NCI-H2107 treated with DMSO at 0.1 percent for 48 hours (cell line): ENCODE data around the gene RAB24.
"Not testable (repeated sequence)": the region's sequence is repeated elsewhere in the genome, so short reads cannot be mapped to it uniquely, and the experiment has no call there.

Source experiments
- DNase-seq: peaks from one replicate; lab custom pipeline; 2025; ENCODE audit not compliant: unreplicated experiment; lab: John Stamatoyannopoulos, UW

Gene RAB24

GRCh38 chr5:177303121-177303924 lies at the start of gene RAB24, which contains the start of gene PRELID1:
TSS of gene RAB24 (minus strand) at chr5:177303719. CDS start at chr5:177303288, 431 bp downstream.
TSS of gene PRELID1 (plus strand) at chr5:177303799. CDS start at chr5:177303986, 187 bp downstream.
- no peak for DNase-seq

- no peak for DNase-seq
Observed at GRCh38 chr5:177353093-177353492, 49.6 kb upstream of the RAB24 start.

- peak; percentile 71 for DNase-seq
Observed at GRCh38 chr5:177351392-177352329, 48.1 kb upstream of the RAB24 start, which contains the start of gene LMAN2. TSS of gene LMAN2 (minus strand) at chr5:177351668. CDS start at chr5:177351647, 21 bp downstream.

- DNase-seq, result no peak
Observed at GRCh38 chr5:177350776-177351391, 47.4 kb upstream of the RAB24 start.

- DNase-seq, result no peak
Observed at GRCh38 chr5:177349762-177350161, 46.2 kb upstream of the RAB24 start.

GRCh38 chr5:177349362-177349647 lies 45.8 kb upstream of the RAB24 start:
- no peak for DNase-seq

- no peak for DNase-seq
Observed at GRCh38 chr5:177347699-177348098, 44.2 kb upstream of the RAB24 start.

- no peak for DNase-seq
Observed at GRCh38 chr5:177346820-177347219, 43.3 kb upstream of the RAB24 start.

GRCh38 chr5:177344891-177345290 lies 41.4 kb upstream of the RAB24 start:
- DNase-seq, result no peak

GRCh38 chr5:177343777-177344176 lies 40.3 kb upstream of the RAB24 start:
- DNase-seq, result no peak

- DNase-seq, result not testable (repeated sequence)
Observed at GRCh38 chr5:177343000-177343399, 39.5 kb upstream of the RAB24 start.

- DNase-seq, result no peak
Observed at GRCh38 chr5:177339107-177339638, 35.7 kb upstream of the RAB24 start.

- DNase-seq, result no peak
Observed at GRCh38 chr5:177338251-177339106, 35.0 kb upstream of the RAB24 start.

- no peak for DNase-seq
Observed at GRCh38 chr5:177336603-177337494, 33.3 kb upstream of the RAB24 start.

- DNase-seq, result no peak
Observed at GRCh38 chr5:177336112-177336511, 32.6 kb upstream of the RAB24 start.

GRCh38 chr5:177335701-177336065 lies 32.2 kb upstream of the RAB24 start:
- DNase-seq, result no peak

GRCh38 chr5:177334781-177335700 lies 31.5 kb upstream of the RAB24 start:
- no peak for DNase-seq

- no peak for DNase-seq
Observed at GRCh38 chr5:177334155-177334551, 30.6 kb upstream of the RAB24 start.
